B cell (primary cell): ENCODE measurements around the gene ANKFN1. TPM values are rescaled to one million over a fixed set of nuclear protein-coding genes. Genes with fewer than 3 reads are reported as not detected.

Source experiments
- ATAC-seq: fragments of 200-7000 bp; cut with Tn5 transposase; one replicate; pipeline ENCODE4 v1.10.0; 2021; ENCODE audit warnings: low read depth, mild to moderate bottlenecking, moderate number of reproducible peaks, moderate library complexity
- CTCF ChIA-PET: fragments of 350-600 bp; sonication (Branson Sonifier 250); formaldehyde crosslinking; loops from one replicate; lab custom pipeline; 2021; ENCODE audit warnings: antibody characterized with exemption, inconsistent platforms; lab: Charles Lee
- POLR2A ChIA-PET: fragments of 350-600 bp; sonication (Branson Sonifier 250); formaldehyde crosslinking; loops from one replicate; lab custom pipeline; 2021; ENCODE audit warnings: antibody characterized with exemption; lab: Charles Lee
- DNase-seq: peaks from one replicate; pipeline ENCODE4 v3.0.0; 2013
- H2AFZ ChIP-seq: 2 replicates; pipeline ENCODE4 v1.6.1; 2012; ENCODE audit warnings: mild to moderate bottlenecking, low read depth, low read length; ENCODE audit not compliant: insufficient read depth, poor library complexity, severe bottlenecking
- H3K27ac ChIP-seq, 2 donors: 1 replicate in 1 of 2; 2 replicates in 1 of 2; pipeline ENCODE4 v1.5.1; 2012 to 2013; ENCODE audit warnings: low read length in 2 of 2, mild to moderate bottlenecking in 2 of 2, moderate library complexity in 1 of 2
- H3K27me3 ChIP-seq, 4 experiments: fragments of 200-600 bp in 1 of 4; sonication (generic) in 1 of 4; replicated peaks in 1 of 4; 1 replicate in 2 of 4; 2 replicates in 2 of 4; pipeline versions ENCODE4 v1.6.1 to v1.7.0; 2013 to 2016; ENCODE audit warnings: low read length in 3 of 4, mild to moderate bottlenecking in 2 of 4, mixed read lengths in 1 of 4, moderate library complexity in 1 of 4; ENCODE audit not compliant: insufficient read depth in 4 of 4, control insufficient read depth in 3 of 4; ENCODE audit errors: control extremely low read depth in 1 of 4
- H3K36me3 ChIP-seq, 2 experiments: replicated peaks in 1 of 2; 1 replicate in 1 of 2; 2 replicates in 1 of 2; pipeline versions ENCODE4 v1.6.1 to v1.7.1; 2013; ENCODE audit warnings: low read length in 1 of 2; ENCODE audit not compliant: insufficient read depth in 2 of 2, control insufficient read depth in 1 of 2; ENCODE audit errors: control extremely low read depth in 1 of 2, extremely low read depth in 1 of 2
- H3K4me1 ChIP-seq, 2 donors: fragments of 200-600 bp in 1 of 2; sonication (generic) in 1 of 2; 1 replicate in 1 of 2; 2 replicates in 1 of 2; pipeline versions ENCODE4 v1.5.1 to v1.6.1; 2013 to 2017; ENCODE audit warnings: low read length in 2 of 2; ENCODE audit not compliant: control insufficient read depth in 2 of 2, insufficient read depth in 2 of 2
- H3K4me2 ChIP-seq: replicated peaks from 2 replicates; pipeline ENCODE3; 2012; ENCODE audit warnings: mild to moderate bottlenecking, low read depth, low read length; ENCODE audit not compliant: poor library complexity, severe bottlenecking
- H3K4me3 ChIP-seq, 5 experiments: fragments of 200-600 bp in 1 of 5; sonication (generic) in 1 of 5; 1 replicate in 3 of 5; 2 replicates in 2 of 5; pipeline versions ENCODE4 v1.5.1 to v1.7.0; 2011 to 2016; ENCODE audit warnings: low read length in 4 of 5, mild to moderate bottlenecking in 4 of 5, low read depth in 2 of 5, control low read depth in 1 of 5, moderate library complexity in 1 of 5; ENCODE audit not compliant: insufficient read depth in 1 of 5; ENCODE audit errors: control extremely low read depth in 1 of 5, extremely low read depth in 1 of 5
- H3K79me2 ChIP-seq: fragments of 200-600 bp; sonication (generic); one replicate; pipeline ENCODE4 v1.6.0; 2016; ENCODE audit warnings: low read length; ENCODE audit not compliant: control insufficient read depth, insufficient read depth
- H3K9ac ChIP-seq: fragments of 200-600 bp; sonication (generic); 2 replicates; pipeline ENCODE4 v1.6.1; 2017; ENCODE audit warnings: mild to moderate bottlenecking, low read length, moderate library complexity
- H3K9me3 ChIP-seq, 3 donors: one replicate each; pipeline versions ENCODE4 v1.6.1 to v1.7.1; 2013; ENCODE audit warnings: low read length in 2 of 3; ENCODE audit not compliant: control insufficient read depth in 2 of 3, insufficient read depth in 1 of 3; ENCODE audit errors: control extremely low read depth in 1 of 3
- H4K20me1 ChIP-seq: 2 replicates; pipeline ENCODE4 v1.6.0; 2012; ENCODE audit warnings: mild to moderate bottlenecking, low read length; ENCODE audit not compliant: insufficient read depth, control insufficient read depth, poor library complexity, severe bottlenecking
- H3K27ac Mint-ChIP-seq: one replicate; pipeline ENCODE4 v1.8.0; 2021; ENCODE audit warnings: mixed read lengths
- H3K27me3 Mint-ChIP-seq: one replicate; pipeline ENCODE4 v1.8.0; 2021; ENCODE audit warnings: mixed read lengths
- H3K4me1 Mint-ChIP-seq: one replicate; pipeline ENCODE4 v1.8.0; 2021; ENCODE audit warnings: mixed read lengths
- H3K4me3 Mint-ChIP-seq: one replicate; pipeline ENCODE4 v1.8.0; 2021; ENCODE audit warnings: mixed read lengths
- H3K9me3 Mint-ChIP-seq: one replicate; pipeline ENCODE4 v1.8.0; 2022; ENCODE audit warnings: mixed read lengths; ENCODE audit not compliant: insufficient read depth
- EZH2 ChIP-seq: IDR thresholded peaks from 2 replicates; pipeline ENCODE4 v1.6.1; 2012; ENCODE audit warnings: borderline replicate concordance, low read depth, mild to moderate bottlenecking, moderate library complexity, low read length; ENCODE audit not compliant: insufficient read depth, poor library complexity, severe bottlenecking
- WGBS: methylation state at CpG from one replicate; pipeline ENCODE4 v1.1.5; 2013; ENCODE audit warnings: missing lambda C conversion rate; ENCODE audit not compliant: insufficient coverage; 5-methylcytosine and 5-hydroxymethylcytosine counted together
- intact Hi-C: fragments of 100-400 bp; cut with micrococcal nuclease; formaldehyde crosslinking; loops from one replicate; pipeline ENCODE4 v1.10.0; 2022
- polyA plus RNA-seq: library from polyadenylated mRNA; depleted of rRNA; stranded (reverse); fragments of >200 nt; gene quantifications from 2 replicates; pipeline ENCODE4 v1.2.3, GENCODE V29; 2012
- total RNA-seq, 2 donors: library from RNA; stranded (reverse); fragments of 120-200 nt in 1 of 2; gene quantifications; 1 replicate in 1 of 2; 2 replicates in 1 of 2; pipeline versions ENCODE4 v1.2.3 to v1.2.4, GENCODE V29; 2013 to 2022
- TF ChIP-seq, protein P1 (sequence below): fragments of 200-600 bp; IDR thresholded peaks from one replicate; pipeline ENCODE4 v1.8.0; 2022; ENCODE audit warnings: antibody characterized with exemption, mild to moderate bottlenecking

Gene ANKFN1
- total and polyA plus RNA-seq, 2 donors (not counting 1 experiment from before 2014, with no cell fraction given): not detected

GRCh38 chr17:56300144-56300543 is 146.9 kb downstream of the ANKFN1 start:
- Histone ChIP-seq H3K9me3 (no peaks in the 10 kb centered on the region), H3K27me3 (no peaks in the 10 kb centered on the region), H3K4me2 (no peak overlapping the region), H3K4me3 (no peak overlapping the region), H3K36me3 (no peaks in the 10 kb centered on the region), H3K27ac (no peak overlapping the region), H4K20me1 (no peaks in the 10 kb centered on the region), H3K79me2 (no peaks in the 10 kb centered on the region), H2AFZ (no peak overlapping the region), H3K9ac (no peak overlapping the region), H3K4me1 (no peaks in the 10 kb centered on the region)
- ChIA-PET CTCF (no interaction called here), POLR2A (no interaction called here)
- H3K27me3 Mint-ChIP-seq: peaks cover 12% of the 10 kb centered on the region
- H3K4me3 Mint-ChIP-seq: no peak overlapping the region
- WGBS: no CpG with 5 or more reads among the region's 3 CpGs
- intact Hi-C loops: no loop called here
- no peaks in the 10 kb centered on the region for H3K9me3 Mint-ChIP-seq
- no peak for ATAC-seq
- no peak for DNase-seq
- no peaks in the 10 kb centered on the region for H3K4me1 Mint-ChIP-seq
- H3K27ac Mint-ChIP-seq: no peak overlapping the region
- TF ChIP-seq, protein P1, sequence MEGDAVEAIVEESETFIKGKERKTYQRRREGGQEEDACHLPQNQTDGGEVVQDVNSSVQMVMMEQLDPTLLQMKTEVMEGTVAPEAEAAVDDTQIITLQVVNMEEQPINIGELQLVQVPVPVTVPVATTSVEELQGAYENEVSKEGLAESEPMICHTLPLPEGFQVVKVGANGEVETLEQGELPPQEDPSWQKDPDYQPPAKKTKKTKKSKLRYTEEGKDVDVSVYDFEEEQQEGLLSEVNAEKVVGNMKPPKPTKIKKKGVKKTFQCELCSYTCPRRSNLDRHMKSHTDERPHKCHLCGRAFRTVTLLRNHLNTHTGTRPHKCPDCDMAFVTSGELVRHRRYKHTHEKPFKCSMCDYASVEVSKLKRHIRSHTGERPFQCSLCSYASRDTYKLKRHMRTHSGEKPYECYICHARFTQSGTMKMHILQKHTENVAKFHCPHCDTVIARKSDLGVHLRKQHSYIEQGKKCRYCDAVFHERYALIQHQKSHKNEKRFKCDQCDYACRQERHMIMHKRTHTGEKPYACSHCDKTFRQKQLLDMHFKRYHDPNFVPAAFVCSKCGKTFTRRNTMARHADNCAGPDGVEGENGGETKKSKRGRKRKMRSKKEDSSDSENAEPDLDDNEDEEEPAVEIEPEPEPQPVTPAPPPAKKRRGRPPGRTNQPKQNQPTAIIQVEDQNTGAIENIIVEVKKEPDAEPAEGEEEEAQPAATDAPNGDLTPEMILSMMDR: no peak
- no peak for TF ChIP-seq EZH2

DNA sequence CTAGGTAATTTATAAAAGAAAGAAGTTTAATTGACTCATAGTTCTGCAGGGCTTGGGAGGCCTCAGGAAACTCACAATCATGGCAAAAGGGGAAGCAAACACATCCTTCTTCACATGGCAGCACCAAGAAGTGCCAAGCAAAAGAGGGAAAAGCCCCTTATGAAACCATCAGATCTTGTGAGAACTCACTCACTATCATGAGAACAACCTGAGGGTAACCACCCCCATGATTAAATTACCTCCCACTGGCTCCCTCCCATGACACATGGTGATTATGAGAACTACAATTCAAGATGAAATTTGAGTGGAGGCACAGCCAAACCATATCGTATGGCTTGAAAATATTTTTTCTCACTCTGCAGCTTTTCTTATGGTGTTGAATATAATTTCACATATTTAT is 151.7 kb downstream of the ANKFN1 start:
- H3K4me1 ChIP-seq: no peaks in the 10 kb centered on the region
- DNase-seq (no peak), ATAC-seq (no peak)
- H3K4me3 ChIP-seq: no peak overlapping the region
- intact Hi-C loops: no loop called here
- no peak overlapping the region for H2AFZ ChIP-seq
- no peak overlapping the region for H3K4me2 ChIP-seq
- no peak overlapping the region for H3K9ac ChIP-seq
- ChIA-PET POLR2A (no interaction called here), CTCF (no interaction called here)
- H3K79me2 ChIP-seq: no peaks in the 10 kb centered on the region
- H4K20me1 ChIP-seq: no peaks in the 10 kb centered on the region
- TF ChIP-seq EZH2: no peak
- TF ChIP-seq, protein P1: no peak
- peaks cover 3% of the 10 kb centered on the region for H3K9me3 Mint-ChIP-seq
- H3K36me3 ChIP-seq: no peaks in the 10 kb centered on the region
- no CpG with 5 or more reads among the region's 1 CpG for WGBS
- no peaks in the 10 kb centered on the region for H3K9me3 ChIP-seq
- no peak overlapping the region for H3K27ac ChIP-seq
- no peak overlapping the region for H3K4me3 Mint-ChIP-seq
- no peaks in the 10 kb centered on the region for H3K4me1 Mint-ChIP-seq
- H3K27ac Mint-ChIP-seq: no peak overlapping the region
- peaks cover 7% of the 10 kb centered on the region for H3K27me3 Mint-ChIP-seq
- H3K27me3 ChIP-seq: no peaks in the 10 kb centered on the region
